Mononuclear cell (primary cell): ENCODE data around the gene SULT1A1. TPM values are rescaled to one million over a fixed set of nuclear protein-coding genes. Genes with fewer than 3 reads are reported as not detected.

ENCODE experiments used
- H3K27me3 ChIP-seq: 2 replicates; pipeline ENCODE4 v1.6.0; 2011; ENCODE audit warnings: low read length, control low read depth; ENCODE audit not compliant: insufficient read depth
- H3K4me1 ChIP-seq: 2 replicates; pipeline ENCODE4 v1.5.1; 2011; ENCODE audit warnings: mild to moderate bottlenecking, low read length, control low read depth; ENCODE audit not compliant: insufficient read depth
- H3K4me3 ChIP-seq: 2 replicates; pipeline ENCODE4 v1.5.1; 2011; ENCODE audit warnings: mild to moderate bottlenecking, low read length, moderate library complexity
- H3K9me3 ChIP-seq: 2 replicates; pipeline ENCODE4 v1.5.1; 2011; ENCODE audit warnings: low read depth, mild to moderate bottlenecking, control low read depth, low read length
- total RNA-seq: library from RNA; depleted of rRNA; stranded (reverse); fragments of >200 nt; gene quantifications from one replicate; pipeline ENCODE4 v1.2.3, GENCODE V29; 2012

SULT1A1 gene
- total RNA-seq, 1 donor = 53.4 TPM

- peaks cover 2% of the 10 kb centered on the region for H3K4me1 ChIP-seq
- no peak overlapping the region for H3K4me3 ChIP-seq
- no peaks in the 10 kb centered on the region for H3K27me3 ChIP-seq
- H3K9me3 ChIP-seq = no peaks in the 10 kb centered on the region
Observed at GRCh38 chr16:28561557-28562187, 48.2 kb downstream of the SULT1A1 start.

GRCh38 chr16:28558456-28558855 lies 51.4 kb downstream of the SULT1A1 start:
- no peaks in the 10 kb centered on the region for H3K9me3 ChIP-seq
- no peak overlapping the region for H3K4me3 ChIP-seq
- H3K4me1 ChIP-seq = peaks cover 23% of the 10 kb centered on the region
- no peaks in the 10 kb centered on the region for H3K27me3 ChIP-seq

- Histone ChIP-seq H3K27me3 (no peaks in the 10 kb centered on the region), H3K4me3 (no peak overlapping the region), H3K9me3 (no peaks in the 10 kb centered on the region), H3K4me1 (peaks cover 29% of the 10 kb centered on the region)
Observed at GRCh38 chr16:28556914-28557320, 52.9 kb downstream of the SULT1A1 start.

GRCh38 chr16:28555561-28555960 lies 54.3 kb downstream of the SULT1A1 start:
- H3K4me3 ChIP-seq = no peak overlapping the region
- H3K27me3 ChIP-seq = no peaks in the 10 kb centered on the region
- H3K9me3 ChIP-seq = no peaks in the 10 kb centered on the region
- H3K4me1 ChIP-seq = peaks cover 29% of the 10 kb centered on the region

Other genes starting within 250 kb of the SULT1A1 start
- gene NPIPB6, start 246.5 kb downstream of the SULT1A1 start, total RNA-seq = not detected
- 57.1 TPM for gene EIF3CL, start 206.2 kb downstream of the SULT1A1 start, total RNA-seq
- gene NPIPB7, start 137.7 kb downstream of the SULT1A1 start, total RNA-seq = not detected
- gene CLN3, start 118.0 kb downstream of the SULT1A1 start, total RNA-seq = 17.2 TPM
- gene APOBR, start 115.4 kb downstream of the SULT1A1 start, total RNA-seq = 3.6 TPM
- gene IL27, start 103.2 kb downstream of the SULT1A1 start, total RNA-seq = not detected
- under 0.01 TPM for gene NUPR1, start 71.1 kb downstream of the SULT1A1 start, total RNA-seq
- 18.4 TPM for gene SGF29, start 56.1 kb downstream of the SULT1A1 start, total RNA-seq
- 1.6 TPM for gene SULT1A2, start 13.0 kb downstream of the SULT1A1 start, total RNA-seq
- gene NPIPB8, start 28.0 kb upstream of the SULT1A1 start, total RNA-seq = 0.10 TPM
- 50.6 TPM for gene EIF3C, start 101.4 kb upstream of the SULT1A1 start, total RNA-seq
- 15.5 TPM for gene NPIPB9, start 141.7 kb upstream of the SULT1A1 start, total RNA-seq
- 85.7 TPM for gene ATXN2L, start 213.0 kb upstream of the SULT1A1 start, total RNA-seq
- 62.5 TPM for gene TUFM, start 236.3 kb upstream of the SULT1A1 start, total RNA-seq